Measurements from ENCODE around the gene TMEM60.

DNA sequence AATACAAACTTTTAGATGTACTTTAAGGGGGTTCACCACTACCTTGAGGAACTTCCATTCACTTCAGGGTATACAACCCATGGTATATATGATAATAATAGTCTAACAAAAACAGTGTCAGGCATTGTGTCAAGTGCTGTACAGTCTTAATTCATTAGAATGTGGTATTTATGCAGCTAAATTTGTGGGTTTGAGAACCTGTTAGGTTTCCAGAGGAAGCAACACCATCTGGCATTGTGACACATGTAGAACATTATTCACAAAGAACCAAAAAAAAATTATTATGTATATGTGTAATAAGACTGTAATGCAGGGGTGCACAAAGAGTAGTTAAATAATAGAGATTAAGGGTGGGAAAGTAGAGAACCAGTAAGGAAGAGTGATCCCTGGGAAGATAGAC lies 26.3 kb downstream of the TMEM60 start:
- TF ChIP-seq, protein P1, sequence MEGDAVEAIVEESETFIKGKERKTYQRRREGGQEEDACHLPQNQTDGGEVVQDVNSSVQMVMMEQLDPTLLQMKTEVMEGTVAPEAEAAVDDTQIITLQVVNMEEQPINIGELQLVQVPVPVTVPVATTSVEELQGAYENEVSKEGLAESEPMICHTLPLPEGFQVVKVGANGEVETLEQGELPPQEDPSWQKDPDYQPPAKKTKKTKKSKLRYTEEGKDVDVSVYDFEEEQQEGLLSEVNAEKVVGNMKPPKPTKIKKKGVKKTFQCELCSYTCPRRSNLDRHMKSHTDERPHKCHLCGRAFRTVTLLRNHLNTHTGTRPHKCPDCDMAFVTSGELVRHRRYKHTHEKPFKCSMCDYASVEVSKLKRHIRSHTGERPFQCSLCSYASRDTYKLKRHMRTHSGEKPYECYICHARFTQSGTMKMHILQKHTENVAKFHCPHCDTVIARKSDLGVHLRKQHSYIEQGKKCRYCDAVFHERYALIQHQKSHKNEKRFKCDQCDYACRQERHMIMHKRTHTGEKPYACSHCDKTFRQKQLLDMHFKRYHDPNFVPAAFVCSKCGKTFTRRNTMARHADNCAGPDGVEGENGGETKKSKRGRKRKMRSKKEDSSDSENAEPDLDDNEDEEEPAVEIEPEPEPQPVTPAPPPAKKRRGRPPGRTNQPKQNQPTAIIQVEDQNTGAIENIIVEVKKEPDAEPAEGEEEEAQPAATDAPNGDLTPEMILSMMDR (conservative IDR thresholded peaks at IDR 0.05; ENCODE audit: low read length), result no peak
- no peak for TF ChIP-seq EZH2phosphoT487 (IDR thresholded peaks at IDR 0.05; ENCODE audit: borderline replicate concordance, low read depth, low read length)

All from OCI-LY7 (cell line).